ENCODE measurements around the gene MCM10.

MCM10 gene

GRCh38 chr10:13256627-13257026 is 95.3 kb downstream of the MCM10 start:
- Histone ChIP-seq H3K36me3 (replicated peaks; ENCODE audit: insufficient read depth, low read length) (no peaks in the 10 kb centered on the region), H3K4me2 (ENCODE audit: low read depth, low read length) (no peak overlapping the region), H3K27ac (ENCODE audit: low read length) (no peak overlapping the region), H2AFZ (ENCODE audit: low read length) (no peak overlapping the region), H3K9me2 (replicated peaks; ENCODE audit: insufficient read depth, low read length) (no peaks in the 10 kb centered on the region), H3K4me3 (ENCODE audit: low read length) (no peak overlapping the region), H3F3A (ENCODE audit: insufficient read depth, low read length) (no peaks in the 10 kb centered on the region), H3K27me3 (replicated peaks; ENCODE audit: insufficient read depth, low read length) (no peaks in the 10 kb centered on the region), H3K79me2 (ENCODE audit: low read length) (no peaks in the 10 kb centered on the region), H3K9ac (ENCODE audit: low read length) (no peak overlapping the region), H3K4me1 (ENCODE audit: low read length) (no peaks in the 10 kb centered on the region), H4K20me1 (ENCODE audit: insufficient read depth, low read length) (no peaks in the 10 kb centered on the region), H3K9me3 (replicated peaks; ENCODE audit: insufficient read depth, low read length) (no peaks in the 10 kb centered on the region)
- TF ChIP-seq EZH2 (optimal IDR thresholded peaks at IDR 0.05; ENCODE audit: low read depth, low read length) (no peak), CTCF (IDR thresholded peaks at IDR 0.05; ENCODE audit: low read length) (no peak), EZH2phosphoT487 (IDR thresholded peaks at IDR 0.05; ENCODE audit: low read length) (no peak)
- DNase-seq: no peak

GRCh38 chr10:13257621-13258140 is 96.3 kb downstream of the MCM10 start:
- no peaks in the 10 kb centered on the region for H4K20me1 ChIP-seq (ENCODE audit: insufficient read depth, low read length)
- no peaks in the 10 kb centered on the region for H3K4me1 ChIP-seq (ENCODE audit: low read length)
- no peak overlapping the region for H3K9ac ChIP-seq (ENCODE audit: low read length)
- no peaks in the 10 kb centered on the region for H3K9me2 ChIP-seq (replicated peaks; ENCODE audit: insufficient read depth, low read length)
- H3K27me3 ChIP-seq (replicated peaks; ENCODE audit: insufficient read depth, low read length): no peaks in the 10 kb centered on the region
- no peaks in the 10 kb centered on the region for H3F3A ChIP-seq (ENCODE audit: insufficient read depth, low read length)
- no peaks in the 10 kb centered on the region for H3K9me3 ChIP-seq (replicated peaks; ENCODE audit: insufficient read depth, low read length)
- H2AFZ ChIP-seq (ENCODE audit: low read length): no peak overlapping the region
- H3K27ac ChIP-seq (ENCODE audit: low read length): no peak overlapping the region
- TF ChIP-seq EZH2 (optimal IDR thresholded peaks at IDR 0.05; ENCODE audit: low read depth, low read length) (no peak), EZH2phosphoT487 (IDR thresholded peaks at IDR 0.05; ENCODE audit: low read length) (no peak), CTCF (IDR thresholded peaks at IDR 0.05; ENCODE audit: low read length) (no peak)
- no peak overlapping the region for H3K4me3 ChIP-seq (ENCODE audit: low read length)
- no peaks in the 10 kb centered on the region for H3K79me2 ChIP-seq (ENCODE audit: low read length)
- H3K4me2 ChIP-seq (ENCODE audit: low read depth, low read length): no peak overlapping the region
- no peaks in the 10 kb centered on the region for H3K36me3 ChIP-seq (replicated peaks; ENCODE audit: insufficient read depth, low read length)
- DNase-seq: no peak

Measured in MM.1S (cell line).